SU-DHL-6 (cell line): Measurements from ENCODE around the gene TRIP10.

Source experiments
- EZH2phosphoT487 ChIP-seq: fragments of 200-600 bp; sonication (generic), shearing (Covaris generic); conservative IDR thresholded peaks from 2 replicates; pipeline ENCODE4 v1.6.1; 2018; ENCODE audit warnings: mild to moderate bottlenecking, antibody characterized with exemption, low read length, moderate library complexity, mixed read lengths
- TF ChIP-seq, protein P1 (sequence below): fragments of 200-600 bp; sonication (generic); IDR thresholded peaks from one replicate; pipeline ENCODE4 v1.5.1; 2017; ENCODE audit warnings: antibody characterized with exemption, mild to moderate bottlenecking, low read length, moderate library complexity; ENCODE audit not compliant: insufficient read depth, poor library complexity, severe bottlenecking

DNA sequence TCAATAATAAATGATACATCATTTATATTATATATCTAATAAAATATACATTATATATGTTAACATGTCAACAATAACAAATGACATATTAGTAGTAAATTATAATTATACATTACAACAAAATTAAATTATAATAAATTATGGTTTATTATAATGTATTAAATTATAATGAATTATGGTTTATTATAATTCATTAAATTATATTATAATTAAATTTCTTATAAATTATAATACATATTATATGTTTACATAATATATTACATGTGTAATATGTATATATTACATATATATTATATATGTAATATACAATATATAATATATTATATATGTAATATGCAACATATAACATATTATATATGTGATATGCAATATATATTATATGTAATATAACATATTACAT is 39.5 kb upstream of the TRIP10 start:
- TF ChIP-seq, protein P1, sequence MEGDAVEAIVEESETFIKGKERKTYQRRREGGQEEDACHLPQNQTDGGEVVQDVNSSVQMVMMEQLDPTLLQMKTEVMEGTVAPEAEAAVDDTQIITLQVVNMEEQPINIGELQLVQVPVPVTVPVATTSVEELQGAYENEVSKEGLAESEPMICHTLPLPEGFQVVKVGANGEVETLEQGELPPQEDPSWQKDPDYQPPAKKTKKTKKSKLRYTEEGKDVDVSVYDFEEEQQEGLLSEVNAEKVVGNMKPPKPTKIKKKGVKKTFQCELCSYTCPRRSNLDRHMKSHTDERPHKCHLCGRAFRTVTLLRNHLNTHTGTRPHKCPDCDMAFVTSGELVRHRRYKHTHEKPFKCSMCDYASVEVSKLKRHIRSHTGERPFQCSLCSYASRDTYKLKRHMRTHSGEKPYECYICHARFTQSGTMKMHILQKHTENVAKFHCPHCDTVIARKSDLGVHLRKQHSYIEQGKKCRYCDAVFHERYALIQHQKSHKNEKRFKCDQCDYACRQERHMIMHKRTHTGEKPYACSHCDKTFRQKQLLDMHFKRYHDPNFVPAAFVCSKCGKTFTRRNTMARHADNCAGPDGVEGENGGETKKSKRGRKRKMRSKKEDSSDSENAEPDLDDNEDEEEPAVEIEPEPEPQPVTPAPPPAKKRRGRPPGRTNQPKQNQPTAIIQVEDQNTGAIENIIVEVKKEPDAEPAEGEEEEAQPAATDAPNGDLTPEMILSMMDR = no peak
- TF ChIP-seq EZH2phosphoT487 = no peak
